Urinary bladder (tissue), 4 donors: Measurements from ENCODE around the gene SACM1L. TPM values are rescaled to one million over a fixed set of nuclear protein-coding genes. Genes with fewer than 3 reads are reported as not detected.

ENCODE experiments used
- DNase-seq: peaks from one replicate; pipeline ENCODE4 v3.0.0-alpha.2; 2015; ENCODE audit errors: extremely low spot score
- H3K27ac ChIP-seq: one replicate; pipeline ENCODE4 v1.5.1; 2013; ENCODE audit warnings: low read depth, mild to moderate bottlenecking, moderate library complexity
- H3K36me3 ChIP-seq: one replicate; pipeline ENCODE4 v1.6.1; 2013; ENCODE audit warnings: mild to moderate bottlenecking, moderate library complexity; ENCODE audit not compliant: insufficient read depth
- H3K4me1 ChIP-seq: one replicate; pipeline ENCODE4 v1.6.1; 2013; ENCODE audit warnings: mild to moderate bottlenecking, moderate library complexity; ENCODE audit not compliant: insufficient read depth
- H3K4me3 ChIP-seq: one replicate; pipeline ENCODE4 v1.5.1; 2013; ENCODE audit warnings: low read depth, low read length
- WGBS: extraction: QIAGEN DNeasy Blood & Tissue Kit; methylation state at CpG from one replicate; pipeline ENCODE4 v1.1.7; 2013; 5-methylcytosine and 5-hydroxymethylcytosine counted together
- polyA plus RNA-seq: library from polyadenylated mRNA; stranded (reverse); fragments of 200-250 nt; gene quantifications from one replicate; pipeline ENCODE4 v1.2.3, GENCODE V29; 2013
- total RNA-seq: library from RNA; depleted of rRNA; stranded (reverse); fragments of >200 nt; gene quantifications from one replicate; pipeline ENCODE4 v1.2.3, GENCODE V29; 2014
- donor health status: healthy with polysubstance abuse.
- donor health status: healthy.

Gene SACM1L
- total and polyA plus RNA-seq, 2 donors: 23.4 to 77.9 TPM

DNA sequence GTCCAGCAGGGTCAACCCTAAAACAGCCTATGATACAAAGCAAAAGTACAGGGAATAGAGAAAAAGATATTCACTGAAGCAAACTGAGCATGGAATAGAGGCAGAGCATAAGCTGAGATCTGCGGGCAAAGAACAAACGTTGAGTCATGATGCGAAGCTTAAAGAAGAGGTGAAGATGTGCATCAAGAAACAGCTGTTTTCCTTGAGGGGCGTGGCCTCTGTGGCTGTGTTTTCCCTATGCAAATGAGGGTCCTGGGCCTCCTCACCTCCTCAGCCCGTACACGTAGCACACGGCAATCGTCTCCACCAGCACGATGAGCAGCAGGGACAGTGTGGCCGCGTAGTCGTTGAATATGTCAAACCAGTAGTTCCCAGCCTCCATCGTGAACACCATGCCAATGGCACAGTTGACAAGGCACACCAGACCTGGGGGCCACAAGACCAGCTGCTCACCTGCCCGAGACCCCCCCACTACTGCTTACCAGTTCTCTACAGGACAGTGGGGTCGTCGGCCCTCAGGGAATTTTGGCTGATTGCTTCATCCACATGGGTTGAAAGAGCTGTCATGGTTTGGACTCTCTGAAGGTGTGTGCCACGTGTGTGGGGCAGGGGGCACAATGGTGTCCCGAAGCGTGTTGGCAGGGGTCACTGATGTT, 73.6 kb downstream of the SACM1L start:
- DNase-seq: no peak

DNA sequence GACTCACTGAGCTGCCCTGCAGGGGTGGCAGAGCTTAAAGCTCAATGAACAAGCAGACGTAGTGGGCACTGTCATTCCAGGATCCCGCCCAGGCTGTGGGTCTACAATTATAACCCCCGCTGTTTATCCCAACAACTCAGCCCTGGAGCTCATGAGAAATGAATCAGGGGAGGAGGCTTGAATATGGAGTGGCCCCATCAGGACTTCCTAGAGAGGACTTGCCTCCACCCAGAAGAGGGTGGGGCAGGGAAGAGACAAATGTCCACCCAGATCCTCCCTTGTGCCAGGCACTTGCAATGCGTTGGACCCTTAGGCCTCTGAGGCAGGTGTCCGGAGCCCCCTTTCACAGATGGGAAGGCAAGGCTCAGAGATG, 74.1 kb downstream of the SACM1L start:
- Histone ChIP-seq H3K4me3 (no peak overlapping the region), H3K4me1 (no peaks in the 10 kb centered on the region), H3K36me3 (no peaks in the 10 kb centered on the region), H3K27ac (no peak overlapping the region)
- 93% methylated on average over 5 of the region's 5 CpGs for WGBS
- DNase-seq: no peak

More for the DNA sequence above, 73.6 kb downstream of the SACM1L start:
- H3K27ac ChIP-seq: no peak overlapping the region
- H3K4me3 ChIP-seq: no peak overlapping the region
- H3K36me3 ChIP-seq: no peaks in the 10 kb centered on the region
- no peaks in the 10 kb centered on the region for H3K4me1 ChIP-seq
- WGBS: 87% methylated on average over 19 of the region's 19 CpGs

DNA sequence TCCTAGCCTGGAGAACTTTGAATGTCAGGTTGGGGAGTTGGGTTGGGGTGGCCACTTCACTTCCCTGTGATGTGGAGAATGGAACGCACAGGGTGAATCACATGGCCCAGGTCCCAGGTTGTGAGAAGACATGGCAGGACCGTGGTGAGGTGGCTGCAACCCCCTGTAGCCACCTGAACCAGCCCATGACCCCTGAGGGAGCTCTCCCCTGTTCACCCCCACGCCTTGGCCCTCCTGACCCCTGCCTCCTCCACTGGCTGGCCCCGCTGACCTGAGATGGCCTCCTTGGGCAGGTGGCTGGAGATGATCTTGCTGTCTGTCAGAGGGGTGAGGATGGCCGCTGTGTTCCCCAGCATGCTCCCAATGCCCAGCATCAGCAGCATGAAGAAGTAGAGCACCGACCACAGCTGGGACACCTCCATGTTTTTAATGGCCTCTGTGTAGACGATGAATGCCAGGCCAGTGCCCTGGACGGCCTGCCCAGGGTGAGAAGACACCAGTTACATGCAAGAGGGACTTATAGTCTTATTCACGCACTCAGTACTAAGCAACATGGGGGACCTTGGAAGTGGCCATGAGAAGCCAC, 76.2 kb downstream of the SACM1L start:
- Histone ChIP-seq H3K36me3 (no peaks in the 10 kb centered on the region), H3K4me3 (no peak overlapping the region), H3K27ac (no peak overlapping the region), H3K4me1 (no peaks in the 10 kb centered on the region)
- 89% methylated on average over 9 of the region's 9 CpGs for WGBS
- no peak for DNase-seq

DNA sequence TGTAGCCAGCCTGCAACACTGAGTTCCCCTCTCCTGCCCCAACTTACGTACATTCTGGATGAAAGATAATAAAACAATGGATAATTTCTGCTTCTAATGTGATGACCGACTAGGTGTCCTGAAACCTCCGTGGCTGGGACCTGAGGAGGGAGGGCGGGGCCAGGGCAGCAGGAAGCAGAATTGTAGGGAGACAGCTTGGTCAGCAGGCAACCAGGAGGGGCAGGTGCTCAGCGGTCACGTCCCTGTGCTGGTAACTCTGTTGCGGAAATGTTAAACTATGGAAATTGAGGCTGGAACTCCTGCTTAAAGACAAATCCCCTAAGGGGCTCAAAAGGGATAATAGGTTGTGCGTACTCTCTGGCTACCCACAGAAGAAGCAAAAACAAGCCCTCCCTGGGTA, 76.8 kb downstream of the SACM1L start:
- WGBS: 72% methylated on average over 8 of the region's 8 CpGs
- H3K27ac ChIP-seq: no peak overlapping the region
- H3K4me1 ChIP-seq: no peaks in the 10 kb centered on the region
- no peaks in the 10 kb centered on the region for H3K36me3 ChIP-seq
- H3K4me3 ChIP-seq: no peak overlapping the region
- DNase-seq: no peak

DNA sequence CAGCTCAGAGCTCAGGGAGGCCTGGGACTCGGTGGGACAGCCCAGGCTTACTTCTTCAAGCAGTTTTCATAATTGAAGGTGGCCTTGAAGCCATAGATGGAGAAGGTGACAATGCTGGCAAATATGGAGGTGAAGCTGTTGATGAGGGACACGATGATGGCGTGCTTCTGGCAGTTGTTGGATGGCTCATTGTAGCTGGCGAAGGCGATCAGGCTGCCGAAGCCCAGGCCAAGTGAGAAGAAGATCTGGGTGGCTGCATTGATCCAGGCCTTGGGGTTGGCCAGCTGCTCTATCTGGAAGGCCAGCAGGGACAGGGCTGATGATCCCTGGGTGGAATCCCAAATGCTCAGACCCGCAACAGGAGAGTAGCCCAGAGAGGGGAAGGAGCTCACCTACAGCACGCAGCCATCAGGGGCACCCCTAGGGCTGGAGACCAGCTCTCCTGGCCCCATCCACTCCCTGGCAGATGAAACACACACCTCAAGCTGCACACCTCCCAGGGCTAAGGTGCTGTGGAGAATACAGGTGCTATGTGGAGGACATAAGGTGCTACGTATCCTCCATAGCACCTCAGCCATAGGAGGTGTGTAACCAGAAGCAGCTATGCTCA, 82.1 kb downstream of the SACM1L start:
- no peaks in the 10 kb centered on the region for H3K36me3 ChIP-seq

DNA sequence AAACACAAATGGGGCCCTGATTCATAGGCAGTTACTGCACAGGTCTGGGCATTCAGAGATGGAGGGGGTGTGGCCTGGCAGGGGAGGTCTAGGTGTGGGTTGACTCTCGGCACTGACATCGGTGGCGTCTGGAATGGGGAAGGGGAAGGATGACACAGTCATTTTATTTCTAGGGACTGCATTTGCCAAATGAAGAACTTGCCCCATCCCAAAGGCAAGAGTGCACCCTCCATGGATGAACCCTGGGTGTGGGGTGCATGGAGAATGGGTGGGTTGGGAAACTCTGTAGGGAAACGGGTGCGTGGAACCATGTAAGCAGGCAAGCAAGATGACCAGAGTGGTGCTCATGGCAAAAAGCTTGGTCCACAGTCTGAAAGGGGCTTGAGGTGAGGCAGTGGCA, 82.6 kb downstream of the SACM1L start:
- no peaks in the 10 kb centered on the region for H3K4me1 ChIP-seq
- H3K27ac ChIP-seq: no peak overlapping the region
- 90% methylated on average over 5 of the region's 5 CpGs for WGBS
- DNase-seq: no peak
- no peaks in the 10 kb centered on the region for H3K36me3 ChIP-seq
- no peak overlapping the region for H3K4me3 ChIP-seq

More for the DNA sequence above, 82.1 kb downstream of the SACM1L start:
- Histone ChIP-seq H3K4me1 (no peaks in the 10 kb centered on the region), H3K4me3 (no peak overlapping the region), H3K27ac (no peak overlapping the region)
- no peak for DNase-seq
- WGBS: 93% methylated on average over 9 of the region's 9 CpGs

DNA sequence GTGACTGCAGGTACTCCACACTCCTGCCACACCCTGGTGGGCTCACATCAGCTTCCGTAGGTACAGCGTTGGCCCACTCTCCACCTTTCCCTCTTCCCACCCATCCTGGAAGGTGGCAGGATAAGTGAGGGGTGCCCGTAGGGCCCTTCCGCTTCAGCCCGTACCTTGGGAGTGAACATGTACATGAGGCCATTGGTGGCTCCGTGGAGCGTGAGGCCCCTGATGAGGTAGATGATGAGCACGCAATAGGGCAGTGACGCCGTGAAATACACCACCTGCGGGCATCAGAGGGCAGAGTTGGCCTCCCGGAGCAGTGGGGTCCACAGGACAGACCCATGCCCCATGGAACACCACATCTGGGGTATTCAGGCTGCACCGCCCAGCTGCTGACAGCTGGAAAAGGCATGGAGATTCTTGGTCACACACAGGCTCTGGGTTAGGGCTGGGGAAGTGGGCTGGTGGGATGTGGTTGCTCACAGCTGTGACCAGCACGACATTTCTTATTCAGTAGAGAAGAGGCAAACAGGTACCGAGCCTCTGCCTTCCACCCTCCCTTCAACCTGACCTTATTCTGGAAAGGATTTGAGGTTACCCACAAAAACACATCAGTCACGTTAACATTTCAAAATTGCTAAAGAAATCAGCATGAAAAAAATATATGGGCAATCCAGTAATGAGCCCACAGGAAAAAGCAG, 83.3 kb downstream of the SACM1L start:
- DNase-seq: no peak
- Histone ChIP-seq H3K27ac (no peak overlapping the region), H3K36me3 (no peaks in the 10 kb centered on the region), H3K4me3 (no peak overlapping the region), H3K4me1 (no peaks in the 10 kb centered on the region)
- WGBS: 91% methylated on average over 16 of the region's 16 CpGs

DNA sequence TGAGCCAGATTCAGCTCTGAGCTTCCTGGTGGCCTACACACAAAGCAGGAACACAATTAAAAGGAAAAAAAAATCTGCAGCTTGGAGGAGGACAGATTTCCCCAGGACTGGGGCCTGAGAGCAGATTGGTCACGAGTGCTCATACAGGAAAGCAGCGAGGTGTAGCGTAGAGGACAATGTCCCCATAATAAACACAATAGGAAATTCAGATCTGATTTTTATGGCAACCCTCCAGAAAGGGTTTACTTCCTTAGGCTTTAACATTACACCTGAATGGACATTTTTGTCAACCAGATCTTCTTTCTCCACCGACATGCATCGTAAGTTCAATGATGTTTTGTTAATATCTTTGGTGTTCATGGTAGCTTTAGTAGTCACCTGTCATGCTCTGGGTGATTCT, 83.9 kb downstream of the SACM1L start:
- WGBS: 86% methylated on average over 5 of the region's 5 CpGs
- Histone ChIP-seq H3K4me1 (no peaks in the 10 kb centered on the region), H3K27ac (no peak overlapping the region), H3K4me3 (no peak overlapping the region), H3K36me3 (no peaks in the 10 kb centered on the region)
- no peak for DNase-seq

DNA sequence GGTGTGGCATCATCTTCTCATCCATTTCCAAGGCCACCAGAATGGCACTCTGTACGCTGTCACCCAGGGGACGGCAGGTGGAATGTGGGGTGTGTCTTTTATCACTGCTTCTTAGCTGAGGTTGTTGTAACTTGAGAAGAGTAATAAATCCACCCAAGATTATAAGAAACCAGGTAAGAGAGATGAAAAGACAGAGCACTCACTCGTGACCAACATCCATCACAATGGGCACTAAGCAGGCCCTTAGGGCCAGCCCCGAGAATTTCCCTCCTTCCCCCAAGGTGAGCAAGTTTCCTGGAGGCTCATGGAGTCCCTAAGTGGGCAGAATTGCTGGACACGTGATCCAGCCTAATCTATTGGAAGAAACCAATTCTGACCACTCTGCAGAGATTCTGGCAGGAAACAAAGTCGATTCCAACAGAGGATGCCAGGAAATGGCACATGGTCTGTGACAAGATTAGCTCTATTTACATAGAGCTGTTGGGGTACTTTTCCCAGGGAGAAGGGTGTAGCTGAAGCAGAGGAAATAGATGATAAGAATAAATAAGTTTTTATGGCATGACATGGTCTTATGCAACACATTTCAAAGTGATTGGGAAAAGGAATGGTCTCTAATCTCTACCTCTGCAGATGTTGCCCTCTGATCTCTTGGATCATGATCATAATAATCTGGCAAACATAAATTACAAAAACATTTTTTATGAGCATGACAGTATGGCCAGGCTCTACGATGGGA, 84.7 kb downstream of the SACM1L start:
- 49% methylated on average over 7 of the region's 7 CpGs for WGBS
- H3K4me3 ChIP-seq: no peak overlapping the region
- DNase-seq: no peak
- H3K27ac ChIP-seq: no peak overlapping the region
- H3K36me3 ChIP-seq: no peaks in the 10 kb centered on the region
- H3K4me1 ChIP-seq: no peaks in the 10 kb centered on the region

DNA sequence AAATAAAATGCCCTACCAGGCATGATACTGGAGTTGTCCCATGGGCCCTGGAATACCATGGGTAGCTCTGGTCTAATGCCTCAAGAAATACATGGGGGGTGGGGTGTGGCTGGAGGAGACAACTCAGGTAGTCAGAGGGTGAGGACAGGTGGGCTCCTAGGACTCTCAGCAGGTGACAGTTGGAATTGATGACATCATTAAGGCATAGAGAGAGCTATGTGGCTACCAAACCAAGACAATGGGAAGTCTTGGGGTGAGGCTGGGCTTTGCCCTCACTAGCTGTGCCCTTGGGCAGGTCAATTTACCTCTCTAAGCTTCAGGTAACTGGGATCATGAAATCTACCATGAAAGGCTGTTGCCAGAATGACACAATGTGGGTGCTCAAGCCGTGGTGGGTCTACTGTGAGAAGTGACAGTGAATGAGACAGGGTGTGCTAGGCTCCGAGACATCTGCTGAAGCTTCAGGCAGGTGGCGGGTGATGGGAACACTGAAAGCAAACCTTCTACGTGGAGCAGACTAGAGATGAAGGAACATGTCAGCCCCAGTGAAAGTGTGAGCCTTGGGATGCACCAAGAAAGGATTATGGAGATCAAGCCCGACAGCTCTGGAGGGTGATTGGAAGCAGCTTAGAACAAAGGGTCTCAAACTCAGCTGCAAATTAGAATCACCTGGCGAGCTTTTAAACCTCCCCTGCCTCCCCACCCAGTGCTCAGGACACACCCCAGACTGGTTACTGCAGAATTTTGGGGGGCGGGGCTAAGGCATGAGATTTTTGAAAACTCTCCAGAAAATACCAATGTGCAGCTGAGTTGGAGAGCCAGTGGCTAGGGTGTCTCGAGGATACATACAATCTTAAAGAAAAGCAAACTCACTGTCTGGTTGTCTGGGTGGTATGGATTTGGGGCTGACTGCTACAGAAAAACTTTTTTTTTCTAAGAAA, 85.7 kb downstream of the SACM1L start:
- 79% methylated on average over 8 of the region's 8 CpGs for WGBS
- no peak for DNase-seq

DNA sequence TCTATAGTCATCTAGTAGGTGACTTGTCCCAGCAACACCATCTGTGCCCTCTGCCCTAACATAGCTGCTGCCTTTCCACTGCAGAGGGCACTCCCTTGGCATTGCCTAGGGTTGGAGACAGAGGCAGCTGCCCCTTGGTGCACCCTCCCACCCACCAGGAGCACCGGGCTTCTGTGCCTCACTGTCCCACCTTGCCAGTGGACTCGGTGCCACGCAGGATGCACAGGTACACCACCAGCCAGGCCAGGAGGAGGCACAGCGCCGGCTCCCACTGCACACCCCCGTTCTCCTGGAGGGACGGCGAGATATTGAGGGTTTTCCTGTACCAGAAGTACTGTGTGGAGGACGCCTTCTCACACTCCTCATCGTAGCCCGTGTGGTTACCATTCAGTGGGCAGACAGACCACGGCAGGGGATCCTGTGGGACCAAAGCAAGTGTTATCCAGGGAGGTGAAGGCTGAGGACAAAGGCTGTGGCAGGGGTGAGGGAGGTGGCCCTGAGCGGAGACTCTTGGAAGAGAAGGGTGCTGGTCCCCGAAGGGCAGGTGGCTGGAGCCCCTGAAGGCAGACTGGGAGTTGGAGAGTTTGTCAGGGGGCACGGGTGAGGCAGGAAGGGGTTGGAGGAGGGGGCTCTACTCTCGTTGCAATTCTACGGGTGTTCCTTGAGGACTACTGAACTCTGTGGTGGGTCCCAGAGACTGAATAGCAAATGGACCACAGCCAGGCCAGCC, 86.5 kb downstream of the SACM1L start:
- no peak for DNase-seq
- no peaks in the 10 kb centered on the region for H3K4me1 ChIP-seq
- H3K4me3 ChIP-seq: no peak overlapping the region
- no peak overlapping the region for H3K27ac ChIP-seq
- WGBS: 88% methylated on average over 17 of the region's 17 CpGs
- no peaks in the 10 kb centered on the region for H3K36me3 ChIP-seq

More for the DNA sequence above, 85.7 kb downstream of the SACM1L start:
- H3K27ac ChIP-seq: no peak overlapping the region
- H3K36me3 ChIP-seq: no peaks in the 10 kb centered on the region
- no peaks in the 10 kb centered on the region for H3K4me1 ChIP-seq
- H3K4me3 ChIP-seq: no peak overlapping the region

DNA sequence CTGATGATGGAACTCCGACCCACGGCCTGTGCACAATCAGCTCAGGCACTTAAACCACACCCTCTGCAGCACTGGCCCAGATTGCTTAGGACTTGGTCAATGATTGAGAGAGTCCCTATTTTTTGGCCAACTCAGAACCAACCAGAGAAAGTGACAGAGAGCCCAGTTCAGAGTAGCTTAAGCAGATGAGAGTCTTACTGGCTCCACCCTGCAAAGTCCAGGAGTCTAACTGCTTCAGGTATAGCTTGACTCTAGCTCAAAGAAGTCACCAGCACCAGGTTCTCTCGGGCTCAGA, 87.1 kb downstream of the SACM1L start:
- Histone ChIP-seq H3K27ac (no peak overlapping the region), H3K36me3 (no peaks in the 10 kb centered on the region), H3K4me1 (no peaks in the 10 kb centered on the region), H3K4me3 (no peak overlapping the region)
- 69% methylated on average over 3 of the region's 3 CpGs for WGBS
- DNase-seq: no peak
